GM19023 (cell line): ENCODE data around the gene KRT6C.
"Not testable (repeated sequence)": the region's sequence is repeated elsewhere in the genome, so short reads cannot be mapped to it uniquely, and the experiment has no call there.

ENCODE experiments used
- ATAC-seq: cut with Tn5 transposase; IDR thresholded peaks from one replicate; pipeline ENCODE4 v1.9.1; 2021; ENCODE audit warnings: mild to moderate bottlenecking, moderate library complexity; ENCODE audit not compliant: unreplicated experiment

The KRT6C gene

DNA sequence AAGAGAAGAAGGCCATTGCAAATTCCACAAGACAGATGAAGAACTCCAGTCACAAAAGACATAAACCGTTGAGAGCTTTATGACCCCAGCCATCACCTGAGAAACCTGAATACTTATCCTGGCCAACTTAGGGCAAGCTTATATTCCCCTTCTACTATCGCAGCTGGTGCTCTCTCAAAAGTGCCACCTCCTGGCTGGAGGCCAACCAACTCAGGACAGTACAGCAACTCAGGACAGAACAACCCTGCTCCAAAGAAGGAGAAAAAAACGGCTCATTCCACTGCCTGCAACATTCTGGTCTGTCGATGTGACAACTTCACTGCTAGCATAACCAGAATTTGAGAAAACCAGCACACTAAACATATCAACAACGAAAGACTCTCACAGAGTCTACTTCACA, 11.9 kb downstream of the KRT6C start:
- no peak for ATAC-seq

DNA sequence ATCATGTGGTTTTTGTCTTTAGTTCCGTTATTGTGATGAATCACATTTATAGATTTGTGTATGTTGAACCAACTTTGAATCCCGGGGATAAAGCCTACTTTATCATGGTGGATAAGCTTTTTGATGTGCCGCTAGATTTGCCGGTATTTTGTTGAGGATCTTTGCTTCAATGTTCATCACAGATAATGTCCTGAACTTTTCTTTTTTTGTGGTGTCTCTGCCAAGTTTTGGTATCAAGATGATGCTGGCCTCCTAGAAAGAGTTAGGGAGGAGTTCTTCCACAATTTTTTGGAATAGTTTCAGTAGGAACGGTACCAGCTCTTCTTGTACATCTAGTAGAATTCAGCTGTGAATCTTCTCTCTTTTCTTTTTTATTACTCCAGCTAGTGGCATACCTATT, 14.7 kb downstream of the KRT6C start:
- no peak for ATAC-seq

DNA sequence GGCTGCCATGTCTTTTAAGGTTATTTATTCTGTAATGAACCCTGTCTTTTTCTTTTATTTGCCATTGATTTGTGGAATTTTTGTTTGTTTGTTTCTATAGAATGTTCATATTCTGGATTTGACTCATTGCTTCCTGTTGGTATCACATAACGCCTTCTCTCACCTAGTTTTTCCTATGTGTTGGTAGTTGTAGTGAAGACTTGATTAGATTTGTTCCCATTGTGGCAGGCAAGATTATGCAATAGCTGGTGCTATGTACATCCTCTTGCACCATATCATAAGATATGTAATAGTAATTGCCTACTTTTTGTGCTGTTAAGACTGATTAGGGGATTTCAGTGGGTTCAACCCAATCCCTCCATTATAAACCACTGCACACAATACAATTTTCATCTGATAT, 17.8 kb downstream of the KRT6C start:
- ATAC-seq: no peak

DNA sequence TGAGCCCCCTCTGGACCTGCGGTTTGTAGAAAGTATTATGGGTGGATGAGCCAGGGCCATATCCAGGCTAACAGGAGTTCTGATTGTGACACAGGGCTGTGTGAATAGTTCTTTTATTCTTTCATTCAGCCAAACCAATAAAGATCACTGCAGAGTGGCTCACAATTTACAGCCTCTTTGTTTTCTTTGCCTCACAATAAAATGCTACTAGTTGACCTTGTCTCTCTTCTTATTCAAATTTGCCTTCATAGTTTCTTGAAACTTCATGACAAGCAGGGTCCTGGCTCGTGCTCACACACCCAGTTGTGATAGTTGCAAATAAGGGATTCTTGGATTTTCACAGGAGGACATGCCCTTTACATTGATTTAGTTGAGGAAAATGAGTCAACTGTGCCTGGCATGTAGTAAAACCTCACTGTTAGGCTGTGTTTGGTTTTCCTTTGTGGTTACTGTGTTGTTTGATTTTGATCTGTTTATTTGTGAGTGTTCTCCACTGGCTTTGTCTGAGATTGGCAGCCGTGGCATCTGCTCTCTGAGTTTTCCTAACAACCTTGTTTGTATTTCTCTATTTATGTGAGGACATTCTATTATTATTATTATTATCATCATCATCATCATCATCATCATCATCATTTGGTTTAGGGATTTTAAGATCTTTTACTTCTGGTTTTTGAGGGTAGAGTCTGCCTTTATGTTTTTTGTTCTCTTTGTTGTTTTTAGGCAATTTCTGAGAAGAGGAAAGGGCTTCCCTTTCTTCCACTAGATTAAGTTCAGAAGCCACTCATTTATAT, 19.0 kb downstream of the KRT6C start:
- ATAC-seq: no peak

DNA sequence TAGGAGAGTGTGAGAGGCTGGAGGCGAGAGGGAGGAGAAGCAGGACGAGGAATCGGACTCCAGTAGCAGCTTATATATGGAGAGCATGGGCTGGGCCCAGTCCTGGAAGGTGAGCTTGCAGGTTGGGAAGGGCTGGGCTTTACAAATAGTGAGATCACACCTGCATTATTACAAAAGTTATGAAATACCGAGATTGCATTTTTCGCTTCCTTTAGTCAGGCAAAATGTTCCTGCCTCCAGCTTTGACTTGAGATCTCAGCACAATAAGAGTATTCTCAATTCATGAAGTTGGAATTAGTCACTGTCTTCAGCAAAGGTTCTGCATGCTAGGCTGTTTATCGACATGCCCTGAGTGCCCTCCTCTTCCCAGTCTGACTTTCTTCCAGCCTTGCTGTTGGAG, 21.5 kb downstream of the KRT6C start, which contains the start of gene KRT6B:
TSS of gene KRT6B (minus strand) at position 46 of the 400 bp plus-strand sequence. CDS start 68 bp downstream, outside the sequence.
- no peak for ATAC-seq

DNA sequence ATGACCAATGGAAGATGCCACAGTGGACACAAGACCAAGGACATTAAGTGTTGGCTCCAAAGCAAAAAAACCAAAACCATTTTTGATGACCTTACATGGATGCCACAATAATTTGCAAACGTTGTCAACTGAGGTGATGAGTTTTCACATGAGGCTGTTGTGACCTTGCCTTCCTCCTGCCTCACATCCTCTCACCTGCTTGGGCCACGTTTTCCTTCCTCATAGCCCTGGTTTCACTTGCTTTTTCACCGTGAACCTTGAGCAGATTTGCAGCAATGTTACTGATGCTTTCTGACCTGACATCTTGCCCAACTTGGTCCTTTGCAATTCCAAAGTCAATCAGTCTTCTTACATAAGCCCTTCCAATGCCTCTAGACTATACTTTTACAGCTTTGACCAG, 25.4 kb downstream of the KRT6C start:
- ATAC-seq: no peak

DNA sequence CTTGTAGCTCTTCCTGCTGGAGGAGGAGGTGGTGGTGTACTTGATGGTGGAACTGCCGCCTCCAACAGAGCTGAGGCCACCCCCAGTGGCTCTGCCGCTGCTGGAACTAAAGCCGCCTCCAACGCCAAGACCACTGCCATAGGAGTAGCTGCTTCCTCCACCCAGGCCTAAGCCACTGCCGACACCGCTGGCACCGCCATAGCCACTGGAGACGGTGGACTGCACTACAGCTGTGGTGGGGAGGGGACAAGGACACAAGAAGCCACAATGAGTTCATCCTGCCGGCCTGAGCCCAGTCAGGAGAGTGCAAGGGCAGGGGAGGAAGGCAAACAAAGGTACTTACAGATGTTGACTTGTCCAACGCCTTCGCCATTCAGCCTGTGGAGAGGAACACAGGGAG, 26.4 kb downstream of the KRT6C start:
- not testable (repeated sequence) for ATAC-seq

DNA sequence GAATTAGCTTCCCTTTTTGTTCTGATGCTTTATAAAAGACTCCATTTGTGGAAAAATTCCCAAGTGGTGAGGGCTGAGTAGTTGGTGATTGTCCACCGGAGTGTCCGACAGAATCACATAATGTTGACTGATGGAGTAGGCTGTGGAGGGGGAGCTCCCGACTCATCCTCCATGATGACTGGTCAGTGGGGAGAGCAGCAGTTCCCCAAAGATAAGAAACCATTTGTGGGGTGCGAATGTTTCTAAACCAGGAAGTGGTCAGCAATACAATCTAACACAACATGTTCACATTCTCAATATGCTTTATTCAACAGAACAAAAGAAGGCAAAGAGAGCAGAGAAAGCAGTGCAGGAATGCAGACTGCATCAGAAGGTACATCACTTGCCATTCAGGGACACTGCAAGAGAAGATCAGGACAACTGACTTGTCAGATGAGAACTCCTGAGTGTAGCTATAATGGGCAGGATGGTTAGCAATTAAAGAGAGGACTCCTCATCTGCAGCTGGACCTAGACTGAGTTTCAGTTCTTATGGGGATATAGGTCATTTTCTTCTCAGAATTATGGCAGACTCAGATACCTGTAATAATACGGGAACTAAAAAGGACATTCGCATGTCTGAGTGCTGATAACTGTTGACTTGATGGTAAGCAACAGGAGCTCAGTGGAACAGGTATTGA, 27.1 kb downstream of the KRT6C start:
- ATAC-seq: no peak

DNA sequence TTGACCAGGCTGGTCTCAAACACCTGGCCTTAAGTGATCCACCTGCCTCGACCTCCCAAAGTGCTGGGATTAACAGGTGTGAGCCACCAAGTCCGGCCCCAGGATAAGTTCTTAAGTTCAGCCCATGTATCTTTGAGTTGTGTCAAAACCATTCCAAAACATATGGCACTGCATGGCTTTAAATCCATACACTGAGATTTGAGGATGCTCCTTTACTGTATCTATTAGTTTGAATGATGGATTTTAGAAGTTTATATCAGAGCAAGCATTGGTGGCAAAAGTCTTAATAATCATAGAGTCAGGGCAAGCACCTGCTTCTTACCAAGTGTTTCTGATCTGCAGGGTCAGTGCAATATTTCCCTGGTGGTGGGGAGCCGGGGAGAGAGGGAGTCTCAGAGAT, 27.7 kb downstream of the KRT6C start:
- no peak for ATAC-seq

DNA sequence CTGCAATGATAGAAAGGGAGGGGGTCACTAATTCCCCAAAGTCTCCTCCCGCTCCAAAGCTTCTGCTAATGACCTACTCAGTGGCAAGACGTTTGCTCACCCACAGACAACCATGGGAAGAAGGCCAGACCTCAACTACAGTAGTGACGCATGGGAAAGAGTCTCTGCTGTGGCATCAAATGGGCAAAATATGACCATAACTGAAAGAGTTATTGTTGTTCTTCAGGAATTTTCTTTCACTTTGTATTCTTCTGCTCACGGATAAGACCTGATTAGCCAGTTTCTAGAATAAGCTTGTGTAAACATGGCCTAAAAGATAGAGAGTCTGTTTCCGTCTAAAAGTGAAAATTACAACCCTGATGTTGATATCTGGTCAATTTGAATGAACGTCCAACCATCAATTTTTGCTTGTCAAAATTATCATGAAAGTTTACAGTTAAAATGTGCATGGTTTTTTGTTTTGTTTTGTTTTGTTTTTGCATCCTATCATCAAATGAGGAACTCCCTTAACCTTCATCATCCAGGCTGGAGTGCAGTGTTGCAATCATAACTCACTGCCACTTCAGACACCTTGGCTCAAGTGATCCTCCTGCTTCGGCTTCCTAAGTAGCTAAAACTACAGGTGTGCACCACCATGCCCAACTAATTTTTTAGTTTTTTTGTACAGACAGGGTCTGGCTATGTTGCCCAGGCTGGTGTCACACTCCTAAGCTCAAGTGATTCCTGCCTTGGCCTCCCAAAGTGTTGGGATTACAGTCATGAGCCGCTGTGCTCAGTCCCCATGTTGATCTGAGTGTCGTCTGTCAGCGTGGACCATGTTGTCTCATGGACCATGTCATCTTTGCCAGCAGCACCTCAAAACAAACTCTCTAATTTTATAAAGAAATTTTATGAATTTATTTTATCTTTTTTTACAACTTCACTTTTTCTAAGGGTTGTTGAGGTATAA, 28.7 kb downstream of the KRT6C start:
- no peak for ATAC-seq

DNA sequence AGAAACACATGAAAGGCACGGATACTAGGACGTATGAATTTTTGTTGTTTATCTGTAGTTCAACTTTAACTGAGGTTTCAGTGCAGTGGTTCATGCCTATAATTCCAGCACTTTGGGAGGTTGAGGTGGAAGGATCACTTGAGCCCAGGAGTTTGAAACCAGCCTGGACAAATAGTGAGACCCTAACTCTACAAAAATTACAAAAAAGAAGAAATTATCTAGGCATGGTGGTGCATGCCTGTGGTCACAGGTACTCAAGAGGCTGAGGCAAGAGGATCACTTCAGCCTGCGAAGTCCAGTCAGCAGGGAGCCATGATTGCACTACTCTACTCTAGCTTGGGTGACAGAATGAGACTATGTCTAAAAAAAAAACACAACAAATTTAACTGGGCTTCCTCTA, 29.6 kb downstream of the KRT6C start:
- no peak for ATAC-seq

DNA sequence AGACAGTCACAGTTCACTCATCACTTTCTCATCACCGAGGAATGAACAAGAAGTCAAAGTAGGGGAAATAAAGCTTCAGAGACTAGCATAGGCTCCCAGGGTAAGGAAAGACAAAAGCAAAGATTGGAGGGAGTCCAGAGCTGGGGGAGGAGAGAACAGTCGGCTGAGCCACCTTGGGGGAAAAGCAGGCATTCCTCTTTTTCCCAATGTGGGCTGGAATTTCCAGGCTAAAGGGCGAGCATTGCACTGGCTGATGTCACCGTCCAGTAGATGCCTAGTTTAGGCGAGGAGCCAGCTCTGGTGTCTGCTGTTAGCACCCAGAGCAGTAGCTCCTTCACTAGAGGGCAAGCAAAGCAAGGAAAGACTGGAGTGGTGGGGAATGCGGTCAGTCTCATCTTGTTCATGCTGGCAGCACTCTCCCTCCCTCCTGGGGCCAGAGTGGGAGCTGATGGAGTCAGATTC, 31.0 kb downstream of the KRT6C start:
- ATAC-seq: no peak

DNA sequence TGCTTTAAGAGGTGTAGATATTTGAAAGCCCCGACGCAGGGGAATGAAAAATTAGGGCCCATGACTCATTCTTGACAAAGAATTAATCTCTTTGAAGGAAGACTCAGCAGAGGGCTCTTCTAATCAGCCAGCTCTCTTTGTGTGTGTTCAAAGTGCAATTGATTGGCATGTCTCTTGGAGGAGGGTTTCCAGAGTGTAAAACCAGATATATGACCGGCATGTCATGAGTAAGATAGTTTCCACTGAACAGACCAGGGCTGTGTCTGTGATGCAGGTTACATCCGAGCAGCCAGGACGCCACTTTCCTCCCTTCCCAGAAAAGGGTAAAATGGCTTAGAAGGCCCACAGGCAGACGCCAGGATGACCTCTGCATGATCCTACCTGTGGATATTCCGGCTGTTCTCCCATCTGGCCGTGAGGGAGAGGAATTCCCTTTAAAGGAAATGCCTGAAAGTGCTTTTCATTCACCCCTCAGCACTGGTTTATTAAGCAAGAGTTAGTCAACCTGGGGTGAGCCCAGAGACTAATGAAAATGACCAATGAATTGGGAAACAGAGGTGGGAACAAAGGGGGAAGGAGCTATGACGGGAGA, 32.2 kb downstream of the KRT6C start:
- no peak for ATAC-seq

DNA sequence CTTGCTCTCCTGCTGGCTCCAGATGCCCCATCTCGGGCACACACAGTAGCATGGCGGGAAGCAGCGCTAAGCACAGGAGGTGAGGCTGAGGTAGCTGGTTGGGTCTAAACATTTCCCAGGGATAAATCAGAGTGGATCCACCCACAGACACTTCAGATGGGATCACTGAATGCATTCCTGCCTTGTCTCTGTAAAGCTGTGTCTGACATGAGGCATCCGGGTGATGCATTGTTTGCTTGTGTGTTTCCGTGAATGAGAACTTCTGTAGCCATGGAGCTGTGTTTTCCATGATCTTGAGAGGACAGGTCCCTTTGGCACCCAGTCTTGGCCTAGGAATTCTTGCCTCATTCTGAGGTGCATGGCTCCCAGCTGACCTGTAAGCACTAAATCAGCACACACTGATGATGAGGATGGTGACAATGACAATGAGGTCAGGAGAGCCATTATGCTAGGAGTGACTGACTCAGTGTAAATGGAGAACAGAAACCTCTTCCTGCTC, 32.7 kb downstream of the KRT6C start:
- ATAC-seq: no peak

DNA sequence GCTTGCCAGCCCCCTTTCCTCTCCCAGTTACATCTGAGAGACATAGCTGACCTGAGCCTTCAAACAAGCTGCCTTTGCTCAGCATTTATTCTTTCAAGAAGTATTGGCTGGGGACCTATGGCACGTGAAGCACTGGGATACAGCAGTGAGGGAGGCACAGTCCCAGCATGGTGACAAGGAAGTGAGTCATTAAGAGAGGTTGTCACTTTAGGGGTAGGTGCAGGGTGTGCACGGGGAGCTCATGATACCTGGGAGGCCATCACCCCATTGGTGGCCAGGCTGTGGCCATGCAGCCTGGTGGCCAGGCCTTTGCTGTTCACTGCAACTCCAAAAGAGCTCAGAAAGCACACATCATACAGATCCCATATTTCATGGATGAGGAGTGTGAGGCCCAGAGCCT, 33.8 kb downstream of the KRT6C start:
- ATAC-seq: no peak

DNA sequence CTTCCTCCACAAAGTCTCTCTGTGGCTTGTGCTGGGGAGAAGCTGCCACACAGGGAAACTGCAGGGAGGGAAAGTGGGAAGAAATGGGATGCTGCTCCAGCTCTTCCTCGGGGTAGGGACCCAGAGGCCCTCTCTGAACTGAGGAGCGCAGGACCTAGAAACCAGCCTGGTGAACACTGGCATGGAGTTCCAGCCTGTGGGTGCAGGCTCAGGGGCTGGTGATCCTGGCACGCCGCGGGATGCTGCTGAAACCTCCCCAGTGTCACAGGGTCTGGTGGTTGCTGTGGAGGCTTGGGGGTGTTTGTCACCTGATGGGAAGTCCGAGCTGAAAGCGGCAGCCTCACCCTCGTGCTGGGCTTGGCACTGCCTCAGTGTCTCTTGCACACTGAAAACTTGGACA, 34.2 kb downstream of the KRT6C start:
- no peak for ATAC-seq

DNA sequence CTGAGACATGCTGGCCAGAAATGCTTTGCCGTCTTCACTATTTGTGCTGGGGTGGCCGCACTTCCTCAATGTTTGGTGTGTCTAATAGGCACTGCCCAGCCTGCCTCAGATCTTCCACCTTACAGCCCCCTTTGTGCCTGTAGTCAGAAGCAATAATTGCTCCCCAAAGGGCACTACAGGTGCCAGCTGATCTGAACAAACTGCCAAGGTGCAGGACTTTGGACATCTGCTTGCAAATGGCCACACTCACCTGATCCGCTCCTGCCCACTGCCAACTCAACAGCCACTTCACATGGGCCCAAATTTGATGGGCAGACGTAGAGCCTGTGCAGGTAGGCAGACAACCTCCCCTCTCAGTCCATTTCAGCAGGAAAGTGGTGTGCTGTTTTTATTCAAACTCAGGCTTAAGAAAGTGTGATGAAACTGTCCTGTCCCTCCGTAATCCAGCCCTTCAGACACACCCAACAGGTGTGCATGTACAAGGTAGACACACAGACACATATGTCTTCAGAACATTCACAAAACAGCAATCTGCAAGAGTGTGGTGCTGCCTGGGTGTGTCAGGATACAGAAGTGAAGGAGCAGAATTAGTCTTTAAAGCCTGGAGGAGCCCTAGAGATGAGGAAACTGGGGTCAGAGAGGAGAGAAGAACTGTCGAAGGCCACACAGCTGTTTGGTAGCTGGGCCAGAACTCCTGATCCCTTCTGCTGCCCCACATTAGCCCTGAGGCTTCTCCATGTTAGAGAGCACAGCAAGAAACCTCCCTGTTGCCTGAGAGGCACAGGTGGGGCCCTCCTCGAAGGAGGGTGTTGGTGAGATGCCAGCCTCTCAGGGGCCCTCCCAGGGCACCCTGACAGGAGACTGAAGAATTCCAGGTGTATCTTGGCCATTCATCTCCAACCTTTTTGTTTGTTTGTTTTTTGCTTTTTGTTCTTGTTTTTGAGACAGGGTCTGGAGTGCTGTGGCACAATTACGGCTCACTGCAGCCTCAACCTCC, 35.0 kb downstream of the KRT6C start:
- ATAC-seq: no peak

DNA sequence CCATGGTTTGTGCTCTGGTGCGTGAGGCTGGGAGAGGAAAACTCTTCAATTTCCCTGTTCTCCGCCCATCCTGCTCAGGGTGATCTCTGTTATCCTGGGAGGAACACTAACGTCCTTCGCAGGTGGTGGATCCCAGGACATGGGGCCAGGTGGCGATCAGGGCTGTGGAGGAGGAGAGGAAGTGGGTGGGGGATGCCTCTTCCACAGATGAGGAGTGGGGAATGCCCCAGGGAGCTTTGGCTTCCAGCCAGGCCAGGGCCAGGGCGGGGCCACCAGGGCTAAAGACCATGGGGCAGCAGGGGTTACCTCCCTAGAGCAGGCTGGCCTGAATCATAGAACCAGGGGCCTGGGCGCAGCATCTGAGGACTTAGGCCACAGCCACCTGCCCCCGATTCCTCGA, 36.1 kb downstream of the KRT6C start:
- ATAC-seq: no peak

DNA sequence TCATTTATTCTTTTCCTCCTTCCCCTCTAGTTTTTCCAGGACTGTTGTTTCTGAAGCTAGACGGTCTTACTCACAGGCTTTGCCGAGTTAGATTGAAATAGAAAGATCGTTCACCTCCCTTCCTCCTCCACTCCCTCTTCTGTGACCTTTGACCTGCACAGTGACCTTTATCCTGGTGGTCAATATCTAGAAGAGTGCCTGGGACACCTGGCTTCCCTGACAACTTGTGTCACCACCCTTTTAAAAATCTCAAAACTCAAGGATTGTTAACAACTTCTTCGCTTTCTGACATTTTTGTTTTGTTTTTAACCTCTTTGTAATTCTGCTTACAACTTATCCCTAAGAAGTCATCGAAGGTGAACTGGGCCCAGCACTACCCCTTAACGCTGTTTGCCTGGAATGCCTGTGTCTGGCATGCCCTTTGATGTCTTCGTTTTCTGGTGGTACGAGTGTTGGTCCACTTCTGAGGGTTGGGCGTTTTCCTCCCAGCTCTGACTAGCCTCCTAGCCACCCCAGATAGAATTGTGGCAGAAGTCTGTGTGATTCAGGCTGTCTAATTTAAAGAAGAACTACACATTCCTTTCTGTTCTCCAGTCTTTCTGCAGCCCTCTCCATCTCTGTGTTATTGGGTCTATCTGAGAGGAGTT, 36.7 kb downstream of the KRT6C start:
- ATAC-seq: no peak
